NOMO-1 treated with DMSO at 0.1 percent for 48 hours (cell line): ENCODE data around the gene NDOR1.
"Not testable (repeated sequence)": the region's sequence is repeated elsewhere in the genome, so short reads cannot be mapped to it uniquely, and the experiment has no call there.

Source experiments
- DNase-seq: peaks from one replicate; lab custom pipeline; 2025; ENCODE audit not compliant: unreplicated experiment; lab: John Stamatoyannopoulos, UW

Gene NDOR1

GRCh38 chr9:137256362-137256761 is 50.9 kb downstream of the NDOR1 start:
- no peak for DNase-seq

- no peak for DNase-seq
Observed at GRCh38 chr9:137256856-137257255, 51.4 kb downstream of the NDOR1 start.

GRCh38 chr9:137262173-137262908 is 56.8 kb downstream of the NDOR1 start:
- DNase-seq, result not testable (repeated sequence)

- no peak for DNase-seq
Observed at GRCh38 chr9:137262909-137263285, 57.4 kb downstream of the NDOR1 start.

GRCh38 chr9:137263506-137263905 is 58.0 kb downstream of the NDOR1 start:
- DNase-seq, result no peak

GRCh38 chr9:137264067-137264466 is 58.6 kb downstream of the NDOR1 start:
- no peak for DNase-seq

GRCh38 chr9:137265496-137266161 is 60.1 kb downstream of the NDOR1 start:
- no peak for DNase-seq

GRCh38 chr9:137266162-137266527 is 60.6 kb downstream of the NDOR1 start:
- DNase-seq, result no peak
